ENCODE results near the gene POTEH. TPM values are rescaled to one million over a fixed set of nuclear protein-coding genes. Genes with fewer than 3 reads are reported as not detected.
"Not testable (repeated sequence)": the region's sequence is repeated elsewhere in the genome, so short reads cannot be mapped to it uniquely, and the experiment has no call there.

The POTEH gene
- total RNA-seq (2014; rRNA removed; shearing (Covaris generic)): 0.10 and 0.27 TPM in 2 replicates
- not detected in 2 replicates for polyA plus RNA-seq (2015; cell fraction: cytosol; rRNA removed)
- 2.2 TPM in 2 replicates for polyA plus RNA-seq (2015; cell fraction: nucleus; rRNA removed)

- DNase-seq (ENCODE audit: low read depth): not testable (repeated sequence)
Measured at GRCh38 chr22:15689749-15690125, at the start of gene POTEH. Gene POTEH (plus strand): TSS chr22:15690026. CDS start chr22:15690078, 52 bp downstream.

- DNase-seq (ENCODE audit: low read depth): peak; percentile 14
Measured at GRCh38 chr22:15642288-15642861, 47.5 kb upstream of the POTEH start.

GRCh38 chr22:15651954-15652353 lies 37.9 kb upstream of the POTEH start:
- DNase-seq (ENCODE audit: low read depth): not testable (repeated sequence)

GRCh38 chr22:15652738-15653137 lies 37.1 kb upstream of the POTEH start:
- not testable (repeated sequence) for DNase-seq (ENCODE audit: low read depth)

GRCh38 chr22:15653241-15653640 lies 36.6 kb upstream of the POTEH start:
- DNase-seq (ENCODE audit: low read depth): not testable (repeated sequence)

- DNase-seq (ENCODE audit: low read depth): not testable (repeated sequence)
Measured at GRCh38 chr22:15661102-15661501, 28.7 kb upstream of the POTEH start.

GRCh38 chr22:15664682-15665081 lies 25.1 kb upstream of the POTEH start:
- DNase-seq (ENCODE audit: low read depth): not testable (repeated sequence)

GRCh38 chr22:15665478-15665877 lies 24.3 kb upstream of the POTEH start:
- not testable (repeated sequence) for DNase-seq (ENCODE audit: low read depth)

GRCh38 chr22:15669430-15669829 lies 20.4 kb upstream of the POTEH start:
- not testable (repeated sequence) for DNase-seq (ENCODE audit: low read depth)

GRCh38 chr22:15679702-15680101 lies 10.1 kb upstream of the POTEH start:
- not testable (repeated sequence) for DNase-seq (ENCODE audit: low read depth)

- DNase-seq (ENCODE audit: low read depth): not testable (repeated sequence)
Measured at GRCh38 chr22:15684115-15684514, 5.7 kb upstream of the POTEH start.

- DNase-seq (ENCODE audit: low read depth): not testable (repeated sequence)
Measured at GRCh38 chr22:15684695-15685094, 5.1 kb upstream of the POTEH start.

- DNase-seq (ENCODE audit: low read depth): not testable (repeated sequence)
Measured at GRCh38 chr22:15685641-15686040, 4.2 kb upstream of the POTEH start.

GRCh38 chr22:15687086-15687485 lies 2.7 kb upstream of the POTEH start:
- not testable (repeated sequence) for DNase-seq (ENCODE audit: low read depth)

GRCh38 chr22:15687676-15688075 lies 2.1 kb upstream of the POTEH start:
- DNase-seq (ENCODE audit: low read depth): not testable (repeated sequence)

- DNase-seq (ENCODE audit: low read depth): not testable (repeated sequence)
Measured at GRCh38 chr22:15688090-15688489, 1.7 kb upstream of the POTEH start.

- not testable (repeated sequence) for DNase-seq (ENCODE audit: low read depth)
Measured at GRCh38 chr22:15689012-15689748, 646 bp upstream of the POTEH start.

GRCh38 chr22:15713600-15713999 lies 23.8 kb downstream of the POTEH start:
- DNase-seq (ENCODE audit: low read depth): not testable (repeated sequence)

GRCh38 chr22:15714125-15714524 lies 24.3 kb downstream of the POTEH start:
- DNase-seq (ENCODE audit: low read depth): not testable (repeated sequence)

- DNase-seq (ENCODE audit: low read depth): not testable (repeated sequence)
Measured at GRCh38 chr22:15721884-15722283, 32.1 kb downstream of the POTEH start.

GRCh38 chr22:15729209-15729917 lies 39.5 kb downstream of the POTEH start:
- DNase-seq (ENCODE audit: low read depth): not testable (repeated sequence)

- DNase-seq (ENCODE audit: low read depth): not testable (repeated sequence)
Measured at GRCh38 chr22:15731023-15731422, 41.2 kb downstream of the POTEH start.

All from HT1080 (cell line).